GM12878 (cell line): ENCODE data around the gene U2AF2. TPM values are rescaled to one million over a fixed set of nuclear protein-coding genes. Genes with fewer than 3 reads are reported as not detected.

Source experiments
- ATAC-seq: fragments of 200-7000 bp; cut with Tn5 transposase; 3 replicates; pipeline ENCODE4 v1.9.1; 2020; ENCODE audit warnings: mild to moderate bottlenecking, moderate library complexity
- BruUV-seq: library from RNA; stranded (reverse); fragments of 400-500 nt; replicated peaks from 2 replicates; lab custom pipeline; 2021; lab: Mats Ljungman, UMichigan
- CTCF ChIA-PET: fragments of 300-600 bp; sonication (Branson Sonifier 250); formaldehyde crosslinking; extraction: SDS; loops from one replicate; lab custom pipeline; 2021; ENCODE audit warnings: inconsistent platforms; lab: Yijun Ruan, JAX
- POLR2A ChIA-PET: fragments of 350-600 bp; formaldehyde crosslinking; extraction: SDS; loops from one replicate; lab custom pipeline; 2021; ENCODE audit warnings: inconsistent platforms; lab: Charles Lee
- RAD21 ChIA-PET: fragments of 300-600 bp; sonication (Branson Sonifier 250); formaldehyde crosslinking; loops from one replicate; lab custom pipeline; 2023; ENCODE audit warnings: antibody characterized with exemption; ENCODE audit not compliant: unreplicated experiment; lab: Charles Lee
- SMC1A ChIA-PET: fragments of 300-600 bp; sonication (Branson Sonifier 250); formaldehyde crosslinking; loops from one replicate; lab custom pipeline; 2023; ENCODE audit not compliant: unreplicated experiment, uncharacterized antibody; lab: Charles Lee
- DNase-seq: peaks from one replicate; pipeline ENCODE4 v3.0.0-alpha.2; 2011; ENCODE audit warnings: low read depth, low spot score
- FAIRE-seq: peaks from 3 replicates; lab custom pipeline; 2011; peaks lifted over from hg19 to GRCh38; lab: Jason Lieb, UNC
- H2AFZ ChIP-seq: 2 replicates; pipeline ENCODE4 v1.6.0; 2011; ENCODE audit warnings: low read depth, low read length, control low read depth; ENCODE audit not compliant: control insufficient read depth
- H3K27ac ChIP-seq: 2 replicates; pipeline ENCODE4 v1.5.1; 2011; ENCODE audit warnings: control low read depth; ENCODE audit not compliant: control insufficient read depth, insufficient read depth
- H3K27me3 ChIP-seq, 2 experiments: replicated peaks in 1 of 2; 2 replicates each; pipeline versions ENCODE4 v1.6.0 to v1.6.1; 2011; ENCODE audit warnings: low read length in 1 of 2; ENCODE audit not compliant: control insufficient read depth in 2 of 2, insufficient read depth in 2 of 2
- H3K36me3 ChIP-seq, 2 experiments: 2 replicates each; pipeline ENCODE4 v1.5.1; 2011; ENCODE audit warnings: low read length in 1 of 2; ENCODE audit not compliant: control insufficient read depth in 2 of 2, insufficient read depth in 2 of 2
- H3K4me1 ChIP-seq: 2 replicates; pipeline ENCODE4 v1.6.1; 2011; ENCODE audit warnings: mild to moderate bottlenecking, low read length, moderate library complexity, mixed read lengths; ENCODE audit not compliant: control insufficient read depth, insufficient read depth
- H3K4me2 ChIP-seq: 2 replicates; pipeline ENCODE4 v1.6.0; 2011; ENCODE audit warnings: control low read depth; ENCODE audit not compliant: control insufficient read depth, insufficient read depth
- H3K4me3 ChIP-seq: fragments of 200-600 bp; sonication (generic); 2 replicates; pipeline ENCODE4 v1.5.1; 2016
- H3K79me2 ChIP-seq: 2 replicates; pipeline ENCODE4 v1.6.0; 2011; ENCODE audit warnings: low read length; ENCODE audit not compliant: control insufficient read depth, insufficient read depth
- H3K9ac ChIP-seq: 2 replicates; pipeline ENCODE4 v1.8.0; 2011; ENCODE audit warnings: low read length, control low read depth, mixed read lengths; ENCODE audit not compliant: control insufficient read depth, insufficient read depth
- H3K9me3 ChIP-seq: replicated peaks from 3 replicates; pipeline ENCODE4 v1.5.1; 2011; ENCODE audit warnings: mild to moderate bottlenecking, low read length; ENCODE audit not compliant: control insufficient read depth, insufficient read depth
- H4K20me1 ChIP-seq: 2 replicates; pipeline ENCODE4 v1.6.0; 2011; ENCODE audit not compliant: control insufficient read depth, insufficient read depth
- BHLHE40 ChIP-seq, 2 experiments: fragments of 450-650 bp in 1 of 2; IDR thresholded peaks; 2 replicates each; pipeline ENCODE4 v1.6.1; 2011 to 2017; ENCODE audit warnings: low read depth in 2 of 2, borderline replicate concordance in 1 of 2, improper control_type of control experiment in 1 of 2, low read length in 1 of 2, mild to moderate bottlenecking in 1 of 2
- CEBPB ChIP-seq, 2 experiments: fragments of 150-350 bp in 1 of 2; IDR thresholded peaks; 2 replicates each; pipeline ENCODE4 v1.6.1; 2012 to 2014; ENCODE audit warnings: low read depth in 2 of 2, low read length in 2 of 2, borderline replicate concordance in 1 of 2, inconsistent platforms in 1 of 2
- HDAC6 ChIP-seq: fragments of 200-600 bp; sonication (generic); IDR thresholded peaks from one replicate; pipeline ENCODE4 v1.8.0; 2017; ENCODE audit warnings: antibody characterized with exemption; ENCODE audit not compliant: unreplicated experiment
- PKNOX1 ChIP-seq: fragments of 450-650 bp; IDR thresholded peaks from 2 replicates; pipeline ENCODE4 v1.6.1; 2016; ENCODE audit warnings: mild to moderate bottlenecking
- RELB ChIP-seq: fragments of 450-650 bp; IDR thresholded peaks from 2 replicates; pipeline ENCODE4 v1.6.1; 2017; ENCODE audit warnings: low read depth, mild to moderate bottlenecking, moderate library complexity
- ZBED1 ChIP-seq: IDR thresholded peaks from 2 replicates; pipeline ENCODE4 v1.6.1; 2016; ENCODE audit warnings: borderline replicate concordance
- WGBS: methylation state at CpG from one replicate; pipeline ENCODE4 v1.1.6; 2016; ENCODE audit warnings: low lambda C conversion rate; ENCODE audit not compliant: insufficient replicate concordance, insufficient coverage; ENCODE audit errors: missing lambda C conversion rate; 5-methylcytosine and 5-hydroxymethylcytosine counted together
- in situ Hi-C: fragments of 300-500 bp; cut with MboI; formaldehyde crosslinking; loops from 9 replicates; pipeline ENCODE4 v1.14.3; 2018; ENCODE audit warnings: mixed read lengths
- intact Hi-C: fragments of 100-400 bp; cut with micrococcal nuclease; formaldehyde crosslinking; loops from one replicate; pipeline ENCODE4 v1.14.2; 2022; ENCODE audit not compliant: unreplicated experiment
- polyA plus RNA-seq, 11 experiments: library from polyadenylated mRNA; depleted of rRNA in 4 of 11; unstranded in 6 of 11; stranded (reverse) in 5 of 11; fragments of >200 nt; fragmentation: Nextera tagmentation in 4 of 11; fragmentation: Illumina TruSeq in 1 of 11; extraction: Ambion mirVana in 4 of 11; extraction: Trizol in 1 of 11; gene quantifications; 1 replicate in 1 of 11; 2 replicates in 10 of 11; pipeline versions ENCODE4 v1.2.1 to v1.2.3, GENCODE V29; 2011 to 2016; ENCODE audit warnings: inconsistent platforms in 2 of 11, missing spikeins in 2 of 11, low read depth in 1 of 11
- total RNA-seq, 4 experiments: library from RNA; depleted of rRNA in 3 of 4; stranded (reverse); fragments of >200 nt in 3 of 4; fragmentation: Illumina TruSeq in 1 of 4; extraction: Trizol in 1 of 4; gene quantifications; 2 replicates each; pipeline versions ENCODE4 v1.2.1 to v1.2.3, GENCODE V29; 2013 to 2021
- TF ChIP-seq, protein P1 (sequence below): IDR thresholded peaks from 2 replicates; pipeline ENCODE4 v1.6.1; 2012; ENCODE audit warnings: low read depth, low read length, improper control_type of control experiment
- TF ChIP-seq, protein P2 (sequence below): IDR thresholded peaks from 2 replicates; pipeline ENCODE4 v1.6.1; 2012; ENCODE audit warnings: low read depth, low read length, improper control_type of control experiment
- TF ChIP-seq, protein P3 (sequence below): fragments of 450-650 bp; formaldehyde crosslinking; IDR thresholded peaks from 2 replicates; pipeline ENCODE4 v1.4.0; 2020; ENCODE audit warnings: mild to moderate bottlenecking, moderate library complexity
- TF ChIP-seq, protein P4 (sequence below): fragments of 450-650 bp; formaldehyde crosslinking; IDR thresholded peaks from 2 replicates; pipeline ENCODE4 v1.5.0; 2022; ENCODE audit warnings: mild to moderate bottlenecking, missing genetic modification characterization

U2AF2 gene
- total and polyA plus RNA-seq, 10 of the 15 experiments (the other 5 are each of a cell fraction or from before 2014, with no cell fraction given): 3.0 to 338 (median 130) TPM

DNA sequence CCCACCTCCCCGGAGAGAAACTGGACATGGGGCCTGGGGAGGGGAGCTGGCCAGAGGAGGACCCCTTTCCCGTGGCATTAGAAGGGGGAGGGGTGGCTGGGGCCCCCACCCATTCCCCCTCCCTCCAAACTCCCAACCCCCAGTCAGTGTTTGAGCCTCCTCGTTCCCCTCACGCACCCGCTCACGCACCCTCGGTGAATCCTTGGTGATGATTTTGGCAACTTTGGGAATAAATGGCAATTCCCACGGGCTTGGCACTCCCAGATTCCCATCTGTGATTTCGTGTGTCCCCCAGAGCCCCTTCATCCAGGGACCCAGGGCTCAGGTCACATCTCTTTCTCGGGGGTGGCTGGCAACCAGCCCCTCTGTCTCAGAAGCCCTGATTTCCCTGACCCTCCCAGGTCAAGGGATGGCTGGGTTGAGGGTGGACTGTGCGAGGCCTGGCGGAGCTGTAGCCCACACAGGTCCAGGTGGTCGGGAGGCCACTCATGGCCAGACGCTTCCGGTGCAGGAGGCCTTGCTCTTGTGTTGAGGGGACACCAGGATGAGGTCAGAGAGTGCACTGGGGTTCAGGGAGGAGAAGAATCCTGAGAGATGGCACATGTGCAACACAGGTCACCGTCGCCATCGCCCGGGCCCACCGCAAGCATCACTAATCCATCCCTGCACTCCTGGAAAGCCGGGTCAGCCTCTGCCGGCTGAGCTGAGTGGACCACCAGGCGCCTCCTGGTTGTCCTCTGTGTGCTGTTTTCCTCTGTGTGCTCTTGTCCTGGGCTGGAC lies 40.9 kb downstream of the U2AF2 start:
- H3K4me3 ChIP-seq: no peak overlapping the region
- peaks cover 7 to 24% of the 10 kb centered on the region in 2 experiments; a peak in 3 of 4 replicates for H3K36me3 ChIP-seq
- DNase-seq (no peak), FAIRE-seq (no peak), ATAC-seq (no peak)
- H3K9me3 ChIP-seq: no peaks in the 10 kb centered on the region
- POLR2A ChIA-PET: no interaction called here
- H2AFZ ChIP-seq: no peak overlapping the region
- no peak overlapping the region for H3K4me2 ChIP-seq
- in situ Hi-C loops: no loop called here
- H3K9ac ChIP-seq: no peak overlapping the region
- H3K4me1 ChIP-seq: no peaks in the 10 kb centered on the region
- BruUV-seq: no TSS peak
- CTCF ChIA-PET: no interaction called here
- SMC1A ChIA-PET: no interaction called here
- no peaks in the 10 kb centered on the region for H4K20me1 ChIP-seq
- WGBS: 91% methylated on average over 16 of the region's 23 CpGs
- no peaks in the 10 kb centered on the region for H3K27me3 ChIP-seq
- no peaks in the 10 kb centered on the region for H3K79me2 ChIP-seq
- RAD21 ChIA-PET: no interaction called here
- no peak overlapping the region for H3K27ac ChIP-seq
- intact Hi-C loops: no loop called here
- TF ChIP-seq RELB (no peak), CEBPB (IDR thresholded peaks at IDR 0.05; ENCODE audit: borderline replicate concordance in 1 of 2, low read depth in 2 of 2, low read length in 2 of 2) (no peak), HDAC6 (no peak), ZBED1 (no peak), PKNOX1 (no peak), BHLHE40 (IDR thresholded peaks at IDR 0.05; ENCODE audit: borderline replicate concordance in 1 of 2, low read depth in 2 of 2, low read length in 1 of 2) (no peak)
- TF ChIP-seq, protein P1, sequence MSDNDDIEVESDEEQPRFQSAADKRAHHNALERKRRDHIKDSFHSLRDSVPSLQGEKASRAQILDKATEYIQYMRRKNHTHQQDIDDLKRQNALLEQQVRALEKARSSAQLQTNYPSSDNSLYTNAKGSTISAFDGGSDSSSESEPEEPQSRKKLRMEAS: no peak
- TF ChIP-seq, protein P2, sequence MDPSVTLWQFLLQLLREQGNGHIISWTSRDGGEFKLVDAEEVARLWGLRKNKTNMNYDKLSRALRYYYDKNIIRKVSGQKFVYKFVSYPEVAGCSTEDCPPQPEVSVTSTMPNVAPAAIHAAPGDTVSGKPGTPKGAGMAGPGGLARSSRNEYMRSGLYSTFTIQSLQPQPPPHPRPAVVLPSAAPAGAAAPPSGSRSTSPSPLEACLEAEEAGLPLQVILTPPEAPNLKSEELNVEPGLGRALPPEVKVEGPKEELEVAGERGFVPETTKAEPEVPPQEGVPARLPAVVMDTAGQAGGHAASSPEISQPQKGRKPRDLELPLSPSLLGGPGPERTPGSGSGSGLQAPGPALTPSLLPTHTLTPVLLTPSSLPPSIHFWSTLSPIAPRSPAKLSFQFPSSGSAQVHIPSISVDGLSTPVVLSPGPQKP: no peak
- TF ChIP-seq, protein P3, sequence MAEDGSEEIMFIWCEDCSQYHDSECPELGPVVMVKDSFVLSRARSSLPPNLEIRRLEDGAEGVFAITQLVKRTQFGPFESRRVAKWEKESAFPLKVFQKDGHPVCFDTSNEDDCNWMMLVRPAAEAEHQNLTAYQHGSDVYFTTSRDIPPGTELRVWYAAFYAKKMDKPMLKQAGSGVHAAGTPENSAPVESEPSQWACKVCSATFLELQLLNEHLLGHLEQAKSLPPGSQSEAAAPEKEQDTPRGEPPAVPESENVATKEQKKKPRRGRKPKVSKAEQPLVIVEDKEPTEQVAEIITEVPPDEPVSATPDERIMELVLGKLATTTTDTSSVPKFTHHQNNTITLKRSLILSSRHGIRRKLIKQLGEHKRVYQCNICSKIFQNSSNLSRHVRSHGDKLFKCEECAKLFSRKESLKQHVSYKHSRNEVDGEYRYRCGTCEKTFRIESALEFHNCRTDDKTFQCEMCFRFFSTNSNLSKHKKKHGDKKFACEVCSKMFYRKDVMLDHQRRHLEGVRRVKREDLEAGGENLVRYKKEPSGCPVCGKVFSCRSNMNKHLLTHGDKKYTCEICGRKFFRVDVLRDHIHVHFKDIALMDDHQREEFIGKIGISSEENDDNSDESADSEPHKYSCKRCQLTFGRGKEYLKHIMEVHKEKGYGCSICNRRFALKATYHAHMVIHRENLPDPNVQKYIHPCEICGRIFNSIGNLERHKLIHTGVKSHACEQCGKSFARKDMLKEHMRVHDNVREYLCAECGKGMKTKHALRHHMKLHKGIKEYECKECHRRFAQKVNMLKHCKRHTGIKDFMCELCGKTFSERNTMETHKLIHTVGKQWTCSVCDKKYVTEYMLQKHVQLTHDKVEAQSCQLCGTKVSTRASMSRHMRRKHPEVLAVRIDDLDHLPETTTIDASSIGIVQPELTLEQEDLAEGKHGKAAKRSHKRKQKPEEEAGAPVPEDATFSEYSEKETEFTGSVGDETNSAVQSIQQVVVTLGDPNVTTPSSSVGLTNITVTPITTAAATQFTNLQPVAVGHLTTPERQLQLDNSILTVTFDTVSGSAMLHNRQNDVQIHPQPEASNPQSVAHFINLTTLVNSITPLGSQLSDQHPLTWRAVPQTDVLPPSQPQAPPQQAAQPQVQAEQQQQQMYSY (CRISPR knock-in tag): no peak
- TF ChIP-seq, protein P4, sequence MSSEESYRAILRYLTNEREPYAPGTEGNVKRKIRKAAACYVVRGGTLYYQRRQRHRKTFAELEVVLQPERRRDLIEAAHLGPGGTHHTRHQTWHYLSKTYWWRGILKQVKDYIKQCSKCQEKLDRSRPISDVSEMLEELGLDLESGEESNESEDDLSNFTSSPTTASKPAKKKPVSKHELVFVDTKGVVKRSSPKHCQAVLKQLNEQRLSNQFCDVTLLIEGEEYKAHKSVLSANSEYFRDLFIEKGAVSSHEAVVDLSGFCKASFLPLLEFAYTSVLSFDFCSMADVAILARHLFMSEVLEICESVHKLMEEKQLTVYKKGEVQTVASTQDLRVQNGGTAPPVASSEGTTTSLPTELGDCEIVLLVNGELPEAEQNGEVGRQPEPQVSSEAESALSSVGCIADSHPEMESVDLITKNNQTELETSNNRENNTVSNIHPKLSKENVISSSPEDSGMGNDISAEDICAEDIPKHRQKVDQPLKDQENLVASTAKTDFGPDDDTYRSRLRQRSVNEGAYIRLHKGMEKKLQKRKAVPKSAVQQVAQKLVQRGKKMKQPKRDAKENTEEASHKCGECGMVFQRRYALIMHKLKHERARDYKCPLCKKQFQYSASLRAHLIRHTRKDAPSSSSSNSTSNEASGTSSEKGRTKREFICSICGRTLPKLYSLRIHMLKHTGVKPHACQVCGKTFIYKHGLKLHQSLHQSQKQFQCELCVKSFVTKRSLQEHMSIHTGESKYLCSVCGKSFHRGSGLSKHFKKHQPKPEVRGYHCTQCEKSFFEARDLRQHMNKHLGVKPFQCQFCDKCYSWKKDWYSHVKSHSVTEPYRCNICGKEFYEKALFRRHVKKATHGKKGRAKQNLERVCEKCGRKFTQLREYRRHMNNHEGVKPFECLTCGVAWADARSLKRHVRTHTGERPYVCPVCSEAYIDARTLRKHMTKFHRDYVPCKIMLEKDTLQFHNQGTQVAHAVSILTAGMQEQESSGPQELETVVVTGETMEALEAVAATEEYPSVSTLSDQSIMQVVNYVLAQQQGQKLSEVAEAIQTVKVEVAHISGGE (CRISPR knock-in tag): no peak
